ENCODE measurements around the gene GLCE. TPM values are rescaled to one million over a fixed set of nuclear protein-coding genes. Genes with fewer than 3 reads are reported as not detected.

Gene GLCE
- total RNA-seq, 4 donors from 2014 or later: 11.6 to 20.3 (median 16.0) TPM

- Histone ChIP-seq H3K4me1 (no peaks in the 10 kb centered on the region), H3K4me3 (no peak overlapping the region), H3K27me3 (no peaks in the 10 kb centered on the region), H3K36me3 (peaks cover 0 to 10% (median 0%) of the 10 kb centered on the region in 3 donors), H3K9me3 (peaks cover 0 to 3% (median 0%) of the 10 kb centered on the region in 4 donors), H3K27ac (no peak overlapping the region)
- TF ChIP-seq EP300 (IDR thresholded peaks at IDR 0.05): no peak
- 82 to 92% methylated on average over 2 of the region's 2 CpGs for WGBS, 2 donors
- no peak for DNase-seq (ENCODE audit: low spot score in 2 of 2)
These were observed 55.0 kb downstream of the GLCE start for GRCh38 chr15:69215314-69216035.

GRCh38 chr15:69217381-69217780 lies 56.9 kb downstream of the GLCE start:
- no peak for DNase-seq (ENCODE audit: low spot score in 2 of 2)
- Histone ChIP-seq H3K27ac (no peak overlapping the region), H3K4me3 (no peak overlapping the region), H3K36me3 (peaks cover 0 to 15% (median 0%) of the 10 kb centered on the region in 3 donors), H3K9me3 (peaks cover 0 to 6% (median 2%) of the 10 kb centered on the region in 4 donors), H3K27me3 (no peaks in the 10 kb centered on the region), H3K4me1 (no peaks in the 10 kb centered on the region)
- TF ChIP-seq EP300 (IDR thresholded peaks at IDR 0.05) (no peak), POLR2A (IDR thresholded peaks at IDR 0.05) (no peak), CTCF (IDR thresholded peaks at IDR 0.05) (no peak)

- TF ChIP-seq EP300 (IDR thresholded peaks at IDR 0.05): no peak
- TF ChIP-seq POLR2A (IDR thresholded peaks at IDR 0.05): no peak
- no peak for TF ChIP-seq CTCF (IDR thresholded peaks at IDR 0.05)
- Histone ChIP-seq H3K4me1 (no peaks in the 10 kb centered on the region), H3K4me3 (no peak overlapping the region), H3K27ac (no peak overlapping the region), H3K27me3 (no peaks in the 10 kb centered on the region), H3K36me3 (peaks cover 0 to 23% (median 0%) of the 10 kb centered on the region in 3 donors), H3K9me3 (peaks cover 0 to 24% (median 7%) of the 10 kb centered on the region in 4 donors)
- WGBS, 2 donors: 94 to 100% methylated on average over 1 of the region's 1 CpG
- no peak for DNase-seq (ENCODE audit: low spot score in 2 of 2)
These were observed 59.3 kb downstream of the GLCE start for GRCh38 chr15:69219690-69220089.

- Histone ChIP-seq H3K27me3 (no peaks in the 10 kb centered on the region), H3K4me1 (no peaks in the 10 kb centered on the region), H3K36me3 (peaks cover 0 to 20% (median 0%) of the 10 kb centered on the region in 3 donors), H3K4me3 (no peak overlapping the region), H3K27ac (no peak overlapping the region), H3K9me3 (peaks cover 0 to 24% (median 7%) of the 10 kb centered on the region in 4 donors)
- WGBS, 2 donors: 85 to 89% methylated on average over 5 to 6 of the region's 6 CpGs
- DNase-seq (ENCODE audit: low spot score in 2 of 2): no peak
- no peak for TF ChIP-seq POLR2A (IDR thresholded peaks at IDR 0.05)
- no peak for TF ChIP-seq CTCF (IDR thresholded peaks at IDR 0.05)
- TF ChIP-seq EP300 (IDR thresholded peaks at IDR 0.05): no peak
These were observed 61.6 kb downstream of the GLCE start for GRCh38 chr15:69222002-69222474.

- no peak overlapping the region for H3K4me3 ChIP-seq
- H3K36me3 ChIP-seq: peaks cover 0 to 16% (median 0%) of the 10 kb centered on the region in 3 donors
- H3K9me3 ChIP-seq: peaks cover 0 to 24% (median 7%) of the 10 kb centered on the region in 4 donors
- H3K4me1 ChIP-seq: no peaks in the 10 kb centered on the region
- TF ChIP-seq CTCF (IDR thresholded peaks at IDR 0.05) (no peak), POLR2A (IDR thresholded peaks at IDR 0.05) (no peak), EP300 (IDR thresholded peaks at IDR 0.05) (no peak)
- DNase-seq (ENCODE audit: low spot score in 2 of 2): no peak
- no peaks in the 10 kb centered on the region for H3K27me3 ChIP-seq
- no peak overlapping the region for H3K27ac ChIP-seq
- WGBS, 2 donors: 90 to 95% methylated on average over 4 of the region's 4 CpGs
These were observed 62.8 kb downstream of the GLCE start for GRCh38 chr15:69223083-69223813.
